ENCODE data around the gene CNN2.

CNN2 gene

DNA sequence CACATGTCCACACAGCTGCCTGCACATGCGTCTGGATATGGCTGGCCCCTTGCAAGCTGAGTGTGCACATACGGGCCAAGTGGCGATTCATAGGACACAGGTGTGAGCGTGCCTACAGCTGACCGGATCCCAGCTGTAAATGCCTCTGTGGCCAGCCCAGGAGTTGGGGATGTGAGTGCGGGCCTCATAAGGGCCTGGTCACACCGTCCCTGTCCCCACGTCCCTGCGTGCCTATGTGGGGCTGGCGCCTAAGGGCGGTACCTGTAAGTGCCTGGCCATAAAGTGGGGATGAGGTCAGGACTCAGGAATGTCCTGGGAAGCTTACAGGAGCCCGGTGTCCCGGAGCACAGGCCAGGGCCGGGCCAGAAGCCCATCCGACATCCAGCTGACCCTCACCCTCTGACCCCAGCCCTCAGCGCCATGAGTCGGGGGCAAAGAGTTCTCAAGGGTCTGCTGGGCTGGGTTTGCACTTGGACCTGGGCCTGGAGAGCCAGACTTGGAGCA lies 39.2 kb downstream of the CNN2 start:
- TF ChIP-seq, protein P1, sequence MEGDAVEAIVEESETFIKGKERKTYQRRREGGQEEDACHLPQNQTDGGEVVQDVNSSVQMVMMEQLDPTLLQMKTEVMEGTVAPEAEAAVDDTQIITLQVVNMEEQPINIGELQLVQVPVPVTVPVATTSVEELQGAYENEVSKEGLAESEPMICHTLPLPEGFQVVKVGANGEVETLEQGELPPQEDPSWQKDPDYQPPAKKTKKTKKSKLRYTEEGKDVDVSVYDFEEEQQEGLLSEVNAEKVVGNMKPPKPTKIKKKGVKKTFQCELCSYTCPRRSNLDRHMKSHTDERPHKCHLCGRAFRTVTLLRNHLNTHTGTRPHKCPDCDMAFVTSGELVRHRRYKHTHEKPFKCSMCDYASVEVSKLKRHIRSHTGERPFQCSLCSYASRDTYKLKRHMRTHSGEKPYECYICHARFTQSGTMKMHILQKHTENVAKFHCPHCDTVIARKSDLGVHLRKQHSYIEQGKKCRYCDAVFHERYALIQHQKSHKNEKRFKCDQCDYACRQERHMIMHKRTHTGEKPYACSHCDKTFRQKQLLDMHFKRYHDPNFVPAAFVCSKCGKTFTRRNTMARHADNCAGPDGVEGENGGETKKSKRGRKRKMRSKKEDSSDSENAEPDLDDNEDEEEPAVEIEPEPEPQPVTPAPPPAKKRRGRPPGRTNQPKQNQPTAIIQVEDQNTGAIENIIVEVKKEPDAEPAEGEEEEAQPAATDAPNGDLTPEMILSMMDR (IDR thresholded peaks at IDR 0.05; ENCODE audit: low read depth, low read length, missing control alignments), result no peak
- no peak for DNase-seq (ENCODE audit: extremely low read depth, low read depth)
- no peak overlapping the region for H3K4me3 ChIP-seq (replicated peaks; ENCODE audit: low read depth, low read length)

DNA sequence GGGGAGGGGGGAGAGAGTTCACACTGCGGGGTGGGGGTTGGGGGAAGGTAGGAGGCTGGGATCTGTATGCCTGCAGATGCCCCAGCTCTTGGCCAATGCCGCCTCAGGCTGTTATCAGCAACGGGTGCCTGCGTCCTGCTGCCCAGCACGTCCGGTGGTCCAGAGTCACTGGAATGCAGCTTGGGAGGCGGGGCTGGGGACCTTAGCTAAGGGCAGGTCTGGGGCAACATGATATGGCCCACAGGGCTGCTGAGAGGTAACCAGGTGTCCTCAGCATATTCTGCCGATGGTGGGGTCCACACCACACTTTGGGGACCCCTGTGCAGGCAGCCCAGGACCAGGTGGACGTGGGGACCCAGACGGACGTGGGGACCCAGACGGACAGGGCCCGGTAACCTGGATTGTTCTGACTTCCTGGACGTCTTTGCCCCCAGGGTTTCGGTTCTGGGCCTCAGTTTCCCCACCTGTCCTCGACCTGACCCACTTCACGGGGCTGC lies 39.9 kb downstream of the CNN2 start:
- DNase-seq (ENCODE audit: extremely low read depth, low read depth), result no peak
- no peak overlapping the region for H3K4me3 ChIP-seq (replicated peaks; ENCODE audit: low read depth, low read length)
- TF ChIP-seq, protein P1 (IDR thresholded peaks at IDR 0.05; ENCODE audit: low read depth, low read length, missing control alignments), result no peak

GRCh38 chr19:1066748-1067340 lies 40.4 kb downstream of the CNN2 start, which contains the start of gene ARHGAP45:
TSS of gene ARHGAP45 (plus strand) at chr19:1067167. CDS start at chr19:1067406, 239 bp downstream.
- DNase-seq (ENCODE audit: extremely low read depth, low read depth), result no peak
- TF ChIP-seq, protein P1 (IDR thresholded peaks at IDR 0.05; ENCODE audit: low read depth, low read length, missing control alignments), result no peak
- H3K4me3 ChIP-seq (replicated peaks; ENCODE audit: low read depth, low read length), result peak within 1 kb of the TSS; percentile 31

DNA sequence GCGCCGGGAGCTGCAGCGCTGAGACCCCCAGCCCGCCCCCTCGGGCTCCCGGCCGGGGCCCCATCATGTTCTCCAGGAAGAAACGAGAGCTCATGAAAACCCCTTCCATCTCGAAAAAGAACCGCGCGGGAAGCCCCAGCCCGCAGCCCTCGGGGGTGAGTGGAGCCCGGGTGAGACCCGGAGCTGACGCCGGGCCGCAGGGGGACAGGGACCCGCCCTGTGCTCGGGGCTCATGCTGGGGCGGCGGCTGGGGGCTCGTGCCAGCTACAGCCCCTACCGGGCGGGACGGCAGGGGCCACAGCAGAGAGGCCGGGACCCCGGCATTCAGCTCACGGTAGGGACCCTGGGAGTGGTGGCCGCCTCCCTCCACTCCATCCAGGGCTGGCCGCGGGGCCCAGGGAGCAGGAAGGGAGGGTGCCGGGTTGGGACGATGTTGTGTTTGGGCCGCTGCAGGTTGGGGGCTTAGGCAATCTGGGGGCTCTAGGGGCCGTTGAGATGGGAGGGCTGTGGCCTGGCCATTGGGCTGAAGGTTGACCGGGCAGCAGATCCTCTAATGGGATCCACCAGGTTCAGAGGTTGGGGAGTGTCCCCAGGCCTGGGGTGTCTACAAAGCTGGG lies 41.0 kb downstream of the CNN2 start:
- TF ChIP-seq, protein P1 (IDR thresholded peaks at IDR 0.05; ENCODE audit: low read depth, low read length, missing control alignments), result no peak
- no peak for DNase-seq (ENCODE audit: extremely low read depth, low read depth)
- H3K4me3 ChIP-seq (replicated peaks; ENCODE audit: low read depth, low read length), result peak overlapping the region; percentile 31

GRCh38 chr19:1068009-1069001 lies 41.9 kb downstream of the CNN2 start:
- DNase-seq (ENCODE audit: extremely low read depth, low read depth), result no peak
- no peak overlapping the region for H3K4me3 ChIP-seq (replicated peaks; ENCODE audit: low read depth, low read length)
- TF ChIP-seq, protein P1 (IDR thresholded peaks at IDR 0.05; ENCODE audit: low read depth, low read length, missing control alignments), result no peak

GRCh38 chr19:1069009-1069779 lies 42.8 kb downstream of the CNN2 start:
- H3K4me3 ChIP-seq (replicated peaks; ENCODE audit: low read depth, low read length), result no peak overlapping the region
- no peak for DNase-seq (ENCODE audit: extremely low read depth, low read depth)
- TF ChIP-seq, protein P1 (IDR thresholded peaks at IDR 0.05; ENCODE audit: low read depth, low read length, missing control alignments), result no peak
